Kidney epithelial cell (primary cell): ENCODE data around the gene OARD1. TPM values are rescaled to one million over a fixed set of nuclear protein-coding genes. Genes with fewer than 3 reads are reported as not detected.

Experiments used
- DNase-seq: peaks from one replicate; pipeline ENCODE4 v3.0.0-alpha.2; 2010; ENCODE audit warnings: low read depth
- H3K27me3 ChIP-seq: 2 replicates; pipeline ENCODE4 v1.6.0; 2011; ENCODE audit warnings: low read length; ENCODE audit not compliant: control insufficient read depth, insufficient read depth
- H3K36me3 ChIP-seq: 2 replicates; pipeline ENCODE4 v1.5.1; 2011; ENCODE audit warnings: low read length; ENCODE audit not compliant: control insufficient read depth, insufficient read depth
- H3K4me3 ChIP-seq: 2 replicates; pipeline ENCODE4 v1.5.1; 2011; ENCODE audit warnings: low read depth, mild to moderate bottlenecking, control low read depth, low read length
- CTCF ChIP-seq: IDR thresholded peaks from 2 replicates; pipeline ENCODE4 v1.5.1; 2011; ENCODE audit warnings: mild to moderate bottlenecking, moderate library complexity, low read length, control low read depth, inconsistent platforms; ENCODE audit not compliant: insufficient read depth, poor library complexity, severe bottlenecking
- total RNA-seq: library from RNA; depleted of rRNA; stranded (reverse); fragments of >200 nt; gene quantifications from 2 replicates; pipeline ENCODE4 v1.2.3, GENCODE V29; 2015

The OARD1 gene
- total RNA-seq, 1 donor from 2014 or later: 16.1 TPM

- no peaks in the 10 kb centered on the region for H3K27me3 ChIP-seq
- no peak for DNase-seq
- no peak overlapping the region for H3K4me3 ChIP-seq
- TF ChIP-seq CTCF: no peak
- peaks cover 2% of the 10 kb centered on the region for H3K36me3 ChIP-seq
Measured at GRCh38 chr6:41079080-41079479, 6.9 kb upstream of the OARD1 start.

- H3K36me3 ChIP-seq: peaks cover 2% of the 10 kb centered on the region
Measured at GRCh38 chr6:41078101-41078500, 5.9 kb upstream of the OARD1 start.

GRCh38 chr6:41077536-41077935 is 5.4 kb upstream of the OARD1 start:
- DNase-seq: no peak
- peaks cover 2% of the 10 kb centered on the region for H3K36me3 ChIP-seq
- no peak for TF ChIP-seq CTCF
- no peak overlapping the region for H3K4me3 ChIP-seq
- H3K27me3 ChIP-seq: no peaks in the 10 kb centered on the region

More at GRCh38 chr6:41078101-41078500, 5.9 kb upstream of the OARD1 start:
- no peak overlapping the region for H3K4me3 ChIP-seq
- H3K27me3 ChIP-seq: no peaks in the 10 kb centered on the region
- TF ChIP-seq CTCF: no peak
- DNase-seq: no peak

- TF ChIP-seq CTCF: no peak
- Histone ChIP-seq H3K4me3 (no peak overlapping the region), H3K27me3 (no peaks in the 10 kb centered on the region), H3K36me3 (peaks cover 2% of the 10 kb centered on the region)
- DNase-seq: no peak
Measured at GRCh38 chr6:41075651-41076626, 3.8 kb upstream of the OARD1 start.

GRCh38 chr6:41074692-41075436 is 2.7 kb upstream of the OARD1 start:
- no peak for DNase-seq
- no peak for TF ChIP-seq CTCF
- Histone ChIP-seq H3K27me3 (no peaks in the 10 kb centered on the region), H3K36me3 (no peaks in the 10 kb centered on the region), H3K4me3 (no peak overlapping the region)
